Measurements from ENCODE around the gene TRABD2B.

- TF ChIP-seq CTCF (IDR thresholded peaks at IDR 0.05) (no peak), POLR2A (IDR thresholded peaks at IDR 0.05) (no peak), POLR2AphosphoS5 (IDR thresholded peaks at IDR 0.05) (no peak)
Measured at GRCh38 chr1:48044311-48044710, 47.1 kb upstream of the TRABD2B start.

Data from prostate gland (tissue), 2 donors.